ENCODE results near the gene CACNA1I. TPM values are rescaled to one million over a fixed set of nuclear protein-coding genes. Genes with fewer than 3 reads are reported as not detected.

The CACNA1I gene
- total RNA-seq, 6 experiments from 2014 or later, result 0.06 TPM; not detected in 5

- peak; percentile 26 to 66 (median 38) for ATAC-seq
- intact Hi-C loops (cut with DNase I), result no loop called here
- no peak for DNase-seq
- Histone ChIP-seq H3K36me3 (no peaks in the 10 kb centered on the region), H3K4me3 (no peak overlapping the region), H3K27me3 (peaks cover 0 to 14% of the 10 kb centered on the region in 2 donors), H3K9me3 (no peaks in the 10 kb centered on the region), H3K27ac (no peak overlapping the region), H3K4me1 (no peaks in the 10 kb centered on the region)
- WGBS (ENCODE audit: insufficient coverage, low coverage, low lambda C conversion rate, missing lambda C conversion rate), result 21% methylated on average over 33 of the region's 39 CpGs
- no peak for TF ChIP-seq POLR2A (IDR thresholded peaks at IDR 0.05)
- TF ChIP-seq, protein P1, sequence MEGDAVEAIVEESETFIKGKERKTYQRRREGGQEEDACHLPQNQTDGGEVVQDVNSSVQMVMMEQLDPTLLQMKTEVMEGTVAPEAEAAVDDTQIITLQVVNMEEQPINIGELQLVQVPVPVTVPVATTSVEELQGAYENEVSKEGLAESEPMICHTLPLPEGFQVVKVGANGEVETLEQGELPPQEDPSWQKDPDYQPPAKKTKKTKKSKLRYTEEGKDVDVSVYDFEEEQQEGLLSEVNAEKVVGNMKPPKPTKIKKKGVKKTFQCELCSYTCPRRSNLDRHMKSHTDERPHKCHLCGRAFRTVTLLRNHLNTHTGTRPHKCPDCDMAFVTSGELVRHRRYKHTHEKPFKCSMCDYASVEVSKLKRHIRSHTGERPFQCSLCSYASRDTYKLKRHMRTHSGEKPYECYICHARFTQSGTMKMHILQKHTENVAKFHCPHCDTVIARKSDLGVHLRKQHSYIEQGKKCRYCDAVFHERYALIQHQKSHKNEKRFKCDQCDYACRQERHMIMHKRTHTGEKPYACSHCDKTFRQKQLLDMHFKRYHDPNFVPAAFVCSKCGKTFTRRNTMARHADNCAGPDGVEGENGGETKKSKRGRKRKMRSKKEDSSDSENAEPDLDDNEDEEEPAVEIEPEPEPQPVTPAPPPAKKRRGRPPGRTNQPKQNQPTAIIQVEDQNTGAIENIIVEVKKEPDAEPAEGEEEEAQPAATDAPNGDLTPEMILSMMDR (IDR thresholded peaks at IDR 0.05), result no peak
These were observed 24.9 kb upstream of the CACNA1I start for GRCh38 chr22:39545386-39546365.

DNA sequence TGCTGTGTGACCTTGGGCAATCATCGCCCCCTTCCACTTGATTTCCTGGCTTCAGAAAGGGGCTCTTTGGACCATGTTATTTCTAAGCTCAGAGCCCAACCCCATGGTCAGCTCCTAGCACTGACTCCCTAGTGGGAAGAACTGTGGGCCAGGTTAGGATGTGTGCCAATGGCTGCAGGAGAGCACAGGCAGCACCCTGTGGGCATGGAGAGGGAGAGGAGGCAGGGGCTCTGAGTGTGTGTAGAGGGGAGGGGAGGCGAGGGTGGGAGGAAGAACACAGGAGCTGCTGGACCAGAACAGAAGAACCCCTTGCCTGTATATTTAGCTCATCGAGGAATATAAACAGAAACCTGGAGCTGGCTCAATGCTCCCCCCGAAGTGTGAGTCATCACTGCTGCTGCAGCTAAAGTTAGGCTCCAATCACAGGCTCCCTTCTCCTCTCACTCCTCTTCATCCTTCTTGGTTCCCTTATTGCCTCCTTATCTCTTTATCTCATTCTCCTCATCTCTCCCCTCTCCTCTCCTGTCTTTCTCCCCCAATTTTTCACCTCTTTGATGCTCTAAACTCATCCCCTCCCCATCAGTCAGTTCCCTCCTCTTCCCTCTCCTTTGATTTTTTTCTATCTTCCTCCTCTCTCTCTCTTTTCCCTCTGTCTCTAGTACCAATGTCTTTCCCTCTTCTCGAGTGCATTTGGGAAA lies 23.5 kb upstream of the CACNA1I start:
- TF ChIP-seq, protein P1 (IDR thresholded peaks at IDR 0.05), result no peak
- intact Hi-C loops (cut with DNase I), result no loop called here
- 31% methylated on average over 3 of the region's 5 CpGs for WGBS (ENCODE audit: insufficient coverage, low coverage, low lambda C conversion rate, missing lambda C conversion rate)
- Histone ChIP-seq H3K27ac (no peak overlapping the region), H3K36me3 (no peaks in the 10 kb centered on the region), H3K9me3 (no peaks in the 10 kb centered on the region), H3K4me1 (no peaks in the 10 kb centered on the region), H3K4me3 (no peak overlapping the region), H3K27me3 (peaks cover 0 to 14% of the 10 kb centered on the region in 2 donors)
- ATAC-seq (no peak), DNase-seq (no peak)

DNA sequence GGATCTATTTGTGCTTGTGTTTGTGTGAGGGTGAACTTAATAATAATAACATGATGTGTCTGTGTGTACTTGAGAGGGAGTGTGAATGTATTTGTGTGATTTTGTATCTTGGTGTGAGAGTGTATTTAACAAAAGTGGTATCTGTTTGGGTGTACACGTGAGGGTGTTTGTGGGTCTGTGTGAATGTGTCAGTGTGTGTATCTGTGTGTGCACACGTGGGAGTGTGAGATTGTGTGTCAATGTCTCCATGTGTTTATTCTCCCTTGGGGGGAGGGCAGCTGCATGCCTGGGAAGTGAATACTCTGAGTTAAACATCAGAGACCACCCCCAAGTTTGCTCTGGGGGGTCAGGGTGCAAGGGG lies 23.0 kb upstream of the CACNA1I start:
- no peak overlapping the region for H3K4me3 ChIP-seq
- H3K4me1 ChIP-seq, result no peaks in the 10 kb centered on the region
- intact Hi-C loops (cut with DNase I), result no loop called here
- ATAC-seq, result no peak
- no peak for TF ChIP-seq POLR2A (IDR thresholded peaks at IDR 0.05)
- TF ChIP-seq, protein P1 (IDR thresholded peaks at IDR 0.05), result no peak
- H3K27me3 ChIP-seq, result peaks cover 0 to 14% of the 10 kb centered on the region in 2 donors
- no peak overlapping the region for H3K27ac ChIP-seq
- 23% methylated on average over 2 of the region's 2 CpGs for whole genome bisulfite sequencing (ENCODE audit: insufficient coverage, low coverage, low lambda C conversion rate, missing lambda C conversion rate)
- DNase-seq, result no peak
- H3K9me3 ChIP-seq, result no peaks in the 10 kb centered on the region
- no peaks in the 10 kb centered on the region for H3K36me3 ChIP-seq

- no peak for ATAC-seq
- H3K4me1 ChIP-seq, result peaks cover 0 to 5% (median 0%) of the 10 kb centered on the region in 4 donors
- no peak for DNase-seq
- peaks cover 5 to 7% of the 10 kb centered on the region in 2 donors for H3K27me3 ChIP-seq
- TF ChIP-seq, protein P1 (IDR thresholded peaks at IDR 0.05), result no peak
- no peak for TF ChIP-seq POLR2A (IDR thresholded peaks at IDR 0.05)
- no peak overlapping the region for H3K4me3 ChIP-seq
- no peaks in the 10 kb centered on the region for H3K9me3 ChIP-seq
- WGBS (ENCODE audit: insufficient coverage, low coverage, low lambda C conversion rate, missing lambda C conversion rate), result 70% methylated on average over 2 of the region's 3 CpGs
- intact Hi-C loops (cut with DNase I), result no loop called here
- H3K36me3 ChIP-seq, result no peaks in the 10 kb centered on the region
- H3K27ac ChIP-seq, result no peak overlapping the region
These were observed 17.1 kb upstream of the CACNA1I start for GRCh38 chr22:39553429-39553828.
